Measurements from ENCODE around the gene SLFN12L. TPM values are rescaled to one million over a fixed set of nuclear protein-coding genes. Genes with fewer than 3 reads are reported as not detected.
A peak's percentile ranks its signal among the peaks of the same experiment; 100 is the strongest.

Gene SLFN12L
- total and polyA plus RNA-seq, 2 donors (not counting 1 experiment from before 2014, with no cell fraction given): 0.43 to 3.8 TPM

GRCh38 chr17:35569405-35569804 lies 31.9 kb upstream of the SLFN12L start:
- no peak for TF ChIP-seq CTCF (IDR thresholded peaks at IDR 0.05)
- TF ChIP-seq EZH2 (IDR thresholded peaks at IDR 0.05; ENCODE audit: borderline replicate concordance, insufficient read depth, low read depth, low read length, poor library complexity, severe bottlenecking): no peak
- no CpG with 5 or more reads among the region's 2 CpGs for WGBS (ENCODE audit: insufficient coverage)
- H3K27me3 Mint-ChIP-seq: no peaks in the 10 kb centered on the region
- Histone ChIP-seq H3K4me2 (replicated peaks; ENCODE audit: low read depth, low read length, poor library complexity, severe bottlenecking) (peak overlapping the region; percentile 88), H3K9me3 (ENCODE audit: control extremely low read depth in 1 of 3, control insufficient read depth in 2 of 3, insufficient read depth in 1 of 3, low read length in 2 of 3) (no peaks in the 10 kb centered on the region), H3K36me3 (replicated peaks in 1 of 2; ENCODE audit: control extremely low read depth in 1 of 2, control insufficient read depth in 1 of 2, extremely low read depth in 1 of 2, insufficient read depth in 2 of 2, low read length in 1 of 2) (peaks cover 0 to 3% of the 10 kb centered on the region in 2 experiments), H3K27me3 (replicated peaks in 1 of 4; ENCODE audit: control extremely low read depth in 1 of 4, control insufficient read depth in 3 of 4, insufficient read depth in 4 of 4, low read length in 3 of 4) (no peaks in the 10 kb centered on the region), H3K79me2 (ENCODE audit: control insufficient read depth, insufficient read depth, low read length) (peaks cover 41% of the 10 kb centered on the region), H3K4me1 (ENCODE audit: control insufficient read depth in 2 of 2, insufficient read depth in 2 of 2, low read length in 2 of 2) (peaks cover 14 to 16% of the 10 kb centered on the region in 2 donors), H4K20me1 (ENCODE audit: control insufficient read depth, insufficient read depth, low read length, poor library complexity, severe bottlenecking) (no peaks in the 10 kb centered on the region), H3K4me3 (ENCODE audit: control extremely low read depth in 1 of 5, extremely low read depth in 1 of 5, insufficient read depth in 1 of 5, low read depth in 2 of 5, low read length in 4 of 5) (no peak overlapping the region), H3K27ac (ENCODE audit: low read length in 2 of 2) (no peak overlapping the region), H3K9ac (ENCODE audit: low read length) (no peak overlapping the region), H2AFZ (ENCODE audit: insufficient read depth, low read depth, low read length, poor library complexity, severe bottlenecking) (no peak overlapping the region)
- POLR2A ChIA-PET: interaction anchor here (0.6 to 2.8 kb wide), 2 partner anchors 9 to 69 kb away, joined by 3 to 29 read pairs; partner anchors contain the start of gene PEX12
- ATAC-seq (ENCODE audit: low read depth) (no peak), DNase-seq (no peak)
- intact Hi-C loops (cut with micrococcal nuclease): loop anchor here (2.0 to 5.0 kb wide), 3 partner anchors 327 to 975 kb away; partner anchors contain the start of genes CCT6B, GGNBP2, SLFN5 and ZNF830
- peaks cover 23% of the 10 kb centered on the region for H3K4me1 Mint-ChIP-seq
- CTCF ChIA-PET: interaction anchor here (1.7 kb wide), 1 partner anchor 9 kb away, joined by 5 read pairs; the partner anchor contains the start of gene PEX12
- H3K9me3 Mint-ChIP-seq (ENCODE audit: insufficient read depth): no peaks in the 10 kb centered on the region
- H3K4me3 Mint-ChIP-seq: peak overlapping the region; percentile 65
- no peak overlapping the region for H3K27ac Mint-ChIP-seq

GRCh38 chr17:35568561-35568960 lies 31.1 kb upstream of the SLFN12L start:
- Histone ChIP-seq H3K9me3 (ENCODE audit: control extremely low read depth in 1 of 3, control insufficient read depth in 2 of 3, insufficient read depth in 1 of 3, low read length in 2 of 3) (no peaks in the 10 kb centered on the region), H2AFZ (ENCODE audit: insufficient read depth, low read depth, low read length, poor library complexity, severe bottlenecking) (peak overlapping the region; percentile 93), H3K27me3 (replicated peaks in 1 of 4; ENCODE audit: control extremely low read depth in 1 of 4, control insufficient read depth in 3 of 4, insufficient read depth in 4 of 4, low read length in 3 of 4) (no peaks in the 10 kb centered on the region), H3K9ac (ENCODE audit: low read length) (peak overlapping the region; percentile 87), H3K4me3 (ENCODE audit: control extremely low read depth in 1 of 5, extremely low read depth in 1 of 5, insufficient read depth in 1 of 5, low read depth in 2 of 5, low read length in 4 of 5) (peak overlapping the region; percentile 76 to 98 (median 91)), H3K79me2 (ENCODE audit: control insufficient read depth, insufficient read depth, low read length) (peaks cover 41% of the 10 kb centered on the region), H3K4me1 (ENCODE audit: control insufficient read depth in 2 of 2, insufficient read depth in 2 of 2, low read length in 2 of 2) (peaks cover 14 to 16% of the 10 kb centered on the region in 2 donors), H3K36me3 (replicated peaks in 1 of 2; ENCODE audit: control extremely low read depth in 1 of 2, control insufficient read depth in 1 of 2, extremely low read depth in 1 of 2, insufficient read depth in 2 of 2, low read length in 1 of 2) (no peaks in the 10 kb centered on the region), H3K27ac (ENCODE audit: low read length in 2 of 2) (peak overlapping the region in 1 of 2 donors; percentile 84), H3K4me2 (replicated peaks; ENCODE audit: low read depth, low read length, poor library complexity, severe bottlenecking) (peak overlapping the region; percentile 88), H4K20me1 (ENCODE audit: control insufficient read depth, insufficient read depth, low read length, poor library complexity, severe bottlenecking) (no peaks in the 10 kb centered on the region)
- peak overlapping the region; percentile 95 for H3K27ac Mint-ChIP-seq
- ATAC-seq (ENCODE audit: low read depth) (no peak), DNase-seq (no peak)
- TF ChIP-seq EZH2 (IDR thresholded peaks at IDR 0.05; ENCODE audit: borderline replicate concordance, insufficient read depth, low read depth, low read length, poor library complexity, severe bottlenecking) (no peak), CTCF (IDR thresholded peaks at IDR 0.05) (no peak)
- H3K9me3 Mint-ChIP-seq (ENCODE audit: insufficient read depth): no peaks in the 10 kb centered on the region
- 42% methylated on average over 12 of the region's 15 CpGs for WGBS (ENCODE audit: insufficient coverage)
- peaks cover 2% of the 10 kb centered on the region for H3K27me3 Mint-ChIP-seq
- H3K4me3 Mint-ChIP-seq: peak overlapping the region; percentile 99
- ChIA-PET CTCF (interaction anchor here (0.8 to 1.7 kb wide), 3 partner anchors 8 to 29 kb away, joined by 3 to 5 read pairs (median 3); partner anchors contain the start of gene PEX12), POLR2A (interaction anchor here (0.6 to 2.8 kb wide), 3 partner anchors 10 to 514 kb away, joined by 3 to 29 read pairs (median 7); partner anchors contain the start of gene PEX12)
- intact Hi-C loops (cut with micrococcal nuclease): loop anchor here (1.0 to 5.0 kb wide), 6 partner anchors 10 to 976 kb away; partner anchors contain the start of genes AP2B1, CCT6B, GGNBP2 and PEX12
- H3K4me1 Mint-ChIP-seq: peaks cover 23% of the 10 kb centered on the region

All from B cell (primary cell).